AG20443 (cell line): ENCODE results near the gene SEPHS1.
"Not testable (repeated sequence)": the region's sequence is repeated elsewhere in the genome, so short reads cannot be mapped to it uniquely, and the experiment has no call there.

ENCODE experiments used
- DNase-seq: peaks from one replicate; pipeline ENCODE4 v3.0.0; 2012; ENCODE audit warnings: low spot score, mixed read lengths

Gene SEPHS1

GRCh38 chr10:13284050-13284449, 64.0 kb downstream of the SEPHS1 start:
- no peak for DNase-seq

DNA sequence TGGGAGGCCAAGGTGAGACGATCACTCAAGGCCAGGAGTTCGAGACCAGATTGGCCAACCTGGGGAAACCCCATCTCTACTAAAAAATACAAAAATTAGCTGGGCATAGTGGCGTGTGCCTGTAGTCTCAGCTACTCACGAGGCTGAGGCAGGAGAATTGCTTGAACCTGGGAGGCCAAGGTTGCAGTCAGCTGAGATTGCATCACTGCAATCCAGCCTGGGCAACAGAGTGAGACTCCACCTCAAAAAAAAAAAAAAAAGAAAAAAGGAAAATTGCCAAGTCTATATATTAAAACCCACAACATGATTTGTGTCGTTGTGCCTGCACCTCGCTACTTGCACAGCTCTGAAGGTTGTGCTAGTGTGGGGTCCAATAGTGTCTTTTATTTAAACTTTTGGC, 65.7 kb downstream of the SEPHS1 start:
- not testable (repeated sequence) for DNase-seq

- DNase-seq, result no peak
These were observed 71.2 kb downstream of the SEPHS1 start for GRCh38 chr10:13276749-13277365.

GRCh38 chr10:13276146-13276545, 71.9 kb downstream of the SEPHS1 start:
- DNase-seq, result not testable (repeated sequence)

- peak; percentile 52 for DNase-seq
These were observed 75.9 kb downstream of the SEPHS1 start for GRCh38 chr10:13272164-13272571.

GRCh38 chr10:13271552-13272163, 76.4 kb downstream of the SEPHS1 start:
- peak; percentile 39 for DNase-seq

- peak; percentile 73 for DNase-seq
These were observed 77.1 kb downstream of the SEPHS1 start for GRCh38 chr10:13270877-13271551.

- DNase-seq, result no peak
These were observed 79.3 kb downstream of the SEPHS1 start for GRCh38 chr10:13268841-13269240.

DNA sequence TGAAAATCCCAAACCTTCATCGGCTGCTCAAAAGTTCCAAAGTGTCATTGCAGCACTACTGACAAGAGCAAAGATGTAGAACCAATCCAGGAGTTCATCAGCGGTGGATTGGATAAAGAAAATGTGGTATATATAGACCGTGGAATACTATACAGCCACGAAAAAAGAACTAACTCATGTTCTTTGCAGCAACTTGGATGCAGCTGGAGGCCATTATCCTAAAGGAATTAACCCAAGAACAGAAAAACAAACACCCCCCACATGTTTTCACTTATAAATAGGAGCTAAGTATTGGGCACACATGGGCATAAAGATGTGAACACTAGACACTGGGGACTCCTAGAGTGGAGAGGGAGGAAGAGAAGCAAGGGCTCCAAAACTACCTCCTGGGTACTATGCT, 79.8 kb downstream of the SEPHS1 start:
- no peak for DNase-seq
